ENCODE data around the gene SPHK2.

SPHK2 gene

DNA sequence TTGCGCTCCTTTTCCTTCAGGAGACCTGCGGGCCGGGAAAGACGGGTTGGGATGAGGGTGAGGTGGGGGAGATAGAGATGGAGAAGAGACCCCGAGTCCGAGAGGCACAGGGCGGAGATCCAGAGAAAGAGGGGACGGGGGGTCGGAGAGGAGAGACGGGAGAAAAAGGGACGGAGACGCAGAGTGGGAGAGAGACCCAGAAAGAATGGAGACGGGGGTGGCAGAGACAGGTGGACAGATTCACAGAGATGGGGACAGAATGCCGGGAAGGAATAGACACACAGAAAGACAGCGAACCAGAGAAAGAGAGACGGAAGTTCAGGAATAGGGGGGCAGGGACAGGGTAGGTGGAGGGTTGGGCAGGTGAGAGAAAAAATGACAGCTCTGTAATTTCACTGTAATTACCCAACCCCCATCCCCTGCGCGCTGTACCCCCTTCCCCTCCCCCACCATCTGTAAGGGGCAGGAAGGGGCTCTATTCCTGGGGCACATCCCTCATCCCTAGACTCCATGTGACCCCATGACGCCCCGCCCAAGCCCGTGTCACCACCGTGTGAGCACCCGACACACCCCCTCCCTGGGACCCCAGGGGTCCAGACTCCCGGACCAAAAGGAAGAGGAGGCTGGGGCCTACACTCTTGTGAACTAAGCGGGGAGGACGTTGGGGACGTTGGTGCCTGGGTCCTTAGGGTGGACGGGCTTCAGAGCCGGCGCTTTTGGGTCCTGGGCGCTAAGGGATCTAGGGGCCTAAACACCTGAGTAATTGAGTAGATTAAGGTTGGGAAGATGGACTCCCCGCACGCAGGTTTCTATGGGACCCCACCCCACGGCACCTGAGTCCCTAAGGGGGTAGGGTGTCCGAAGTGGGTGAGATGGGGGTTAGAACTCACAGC, 16.9 kb downstream of the SPHK2 start (continued):
- no peak for TF ChIP-seq ZNF341 (tag by site-specific recombination; IDR thresholded peaks at IDR 0.05; ENCODE audit: low read depth)
- TF ChIP-seq, protein P1, sequence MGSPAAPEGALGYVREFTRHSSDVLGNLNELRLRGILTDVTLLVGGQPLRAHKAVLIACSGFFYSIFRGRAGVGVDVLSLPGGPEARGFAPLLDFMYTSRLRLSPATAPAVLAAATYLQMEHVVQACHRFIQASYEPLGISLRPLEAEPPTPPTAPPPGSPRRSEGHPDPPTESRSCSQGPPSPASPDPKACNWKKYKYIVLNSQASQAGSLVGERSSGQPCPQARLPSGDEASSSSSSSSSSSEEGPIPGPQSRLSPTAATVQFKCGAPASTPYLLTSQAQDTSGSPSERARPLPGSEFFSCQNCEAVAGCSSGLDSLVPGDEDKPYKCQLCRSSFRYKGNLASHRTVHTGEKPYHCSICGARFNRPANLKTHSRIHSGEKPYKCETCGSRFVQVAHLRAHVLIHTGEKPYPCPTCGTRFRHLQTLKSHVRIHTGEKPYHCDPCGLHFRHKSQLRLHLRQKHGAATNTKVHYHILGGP (tag by site-specific recombination; IDR thresholded peaks at IDR 0.05), result no peak
- TF ChIP-seq, protein P2, sequence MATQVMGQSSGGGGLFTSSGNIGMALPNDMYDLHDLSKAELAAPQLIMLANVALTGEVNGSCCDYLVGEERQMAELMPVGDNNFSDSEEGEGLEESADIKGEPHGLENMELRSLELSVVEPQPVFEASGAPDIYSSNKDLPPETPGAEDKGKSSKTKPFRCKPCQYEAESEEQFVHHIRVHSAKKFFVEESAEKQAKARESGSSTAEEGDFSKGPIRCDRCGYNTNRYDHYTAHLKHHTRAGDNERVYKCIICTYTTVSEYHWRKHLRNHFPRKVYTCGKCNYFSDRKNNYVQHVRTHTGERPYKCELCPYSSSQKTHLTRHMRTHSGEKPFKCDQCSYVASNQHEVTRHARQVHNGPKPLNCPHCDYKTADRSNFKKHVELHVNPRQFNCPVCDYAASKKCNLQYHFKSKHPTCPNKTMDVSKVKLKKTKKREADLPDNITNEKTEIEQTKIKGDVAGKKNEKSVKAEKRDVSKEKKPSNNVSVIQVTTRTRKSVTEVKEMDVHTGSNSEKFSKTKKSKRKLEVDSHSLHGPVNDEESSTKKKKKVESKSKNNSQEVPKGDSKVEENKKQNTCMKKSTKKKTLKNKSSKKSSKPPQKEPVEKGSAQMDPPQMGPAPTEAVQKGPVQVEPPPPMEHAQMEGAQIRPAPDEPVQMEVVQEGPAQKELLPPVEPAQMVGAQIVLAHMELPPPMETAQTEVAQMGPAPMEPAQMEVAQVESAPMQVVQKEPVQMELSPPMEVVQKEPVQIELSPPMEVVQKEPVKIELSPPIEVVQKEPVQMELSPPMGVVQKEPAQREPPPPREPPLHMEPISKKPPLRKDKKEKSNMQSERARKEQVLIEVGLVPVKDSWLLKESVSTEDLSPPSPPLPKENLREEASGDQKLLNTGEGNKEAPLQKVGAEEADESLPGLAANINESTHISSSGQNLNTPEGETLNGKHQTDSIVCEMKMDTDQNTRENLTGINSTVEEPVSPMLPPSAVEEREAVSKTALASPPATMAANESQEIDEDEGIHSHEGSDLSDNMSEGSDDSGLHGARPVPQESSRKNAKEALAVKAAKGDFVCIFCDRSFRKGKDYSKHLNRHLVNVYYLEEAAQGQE (tag by site-specific recombination; IDR thresholded peaks at IDR 0.05), result no peak
- no peak for TF ChIP-seq ZNF510 (tag by site-specific recombination; IDR thresholded peaks at IDR 0.05; ENCODE audit: insufficient replicate concordance)
- TF ChIP-seq, protein P3, sequence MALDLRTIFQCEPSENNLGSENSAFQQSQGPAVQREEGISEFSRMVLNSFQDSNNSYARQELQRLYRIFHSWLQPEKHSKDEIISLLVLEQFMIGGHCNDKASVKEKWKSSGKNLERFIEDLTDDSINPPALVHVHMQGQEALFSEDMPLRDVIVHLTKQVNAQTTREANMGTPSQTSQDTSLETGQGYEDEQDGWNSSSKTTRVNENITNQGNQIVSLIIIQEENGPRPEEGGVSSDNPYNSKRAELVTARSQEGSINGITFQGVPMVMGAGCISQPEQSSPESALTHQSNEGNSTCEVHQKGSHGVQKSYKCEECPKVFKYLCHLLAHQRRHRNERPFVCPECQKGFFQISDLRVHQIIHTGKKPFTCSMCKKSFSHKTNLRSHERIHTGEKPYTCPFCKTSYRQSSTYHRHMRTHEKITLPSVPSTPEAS (tag by site-specific recombination; IDR thresholded peaks at IDR 0.05), result no peak
- TF ChIP-seq ZNF221 (tag by site-specific recombination; IDR thresholded peaks at IDR 0.05; ENCODE audit: borderline replicate concordance), result no peak
- TF ChIP-seq, protein P4, sequence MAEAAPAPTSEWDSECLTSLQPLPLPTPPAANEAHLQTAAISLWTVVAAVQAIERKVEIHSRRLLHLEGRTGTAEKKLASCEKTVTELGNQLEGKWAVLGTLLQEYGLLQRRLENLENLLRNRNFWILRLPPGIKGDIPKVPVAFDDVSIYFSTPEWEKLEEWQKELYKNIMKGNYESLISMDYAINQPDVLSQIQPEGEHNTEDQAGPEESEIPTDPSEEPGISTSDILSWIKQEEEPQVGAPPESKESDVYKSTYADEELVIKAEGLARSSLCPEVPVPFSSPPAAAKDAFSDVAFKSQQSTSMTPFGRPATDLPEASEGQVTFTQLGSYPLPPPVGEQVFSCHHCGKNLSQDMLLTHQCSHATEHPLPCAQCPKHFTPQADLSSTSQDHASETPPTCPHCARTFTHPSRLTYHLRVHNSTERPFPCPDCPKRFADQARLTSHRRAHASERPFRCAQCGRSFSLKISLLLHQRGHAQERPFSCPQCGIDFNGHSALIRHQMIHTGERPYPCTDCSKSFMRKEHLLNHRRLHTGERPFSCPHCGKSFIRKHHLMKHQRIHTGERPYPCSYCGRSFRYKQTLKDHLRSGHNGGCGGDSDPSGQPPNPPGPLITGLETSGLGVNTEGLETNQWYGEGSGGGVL (tag by site-specific recombination; IDR thresholded peaks at IDR 0.05), result no peak; the same call in 1 of the 2 replicates
- TF ChIP-seq ZFP3 (tag by site-specific recombination; IDR thresholded peaks at IDR 0.05; ENCODE audit: low read depth), result no peak
- no peak for TF ChIP-seq ZNF521 (tag by site-specific recombination; IDR thresholded peaks at IDR 0.05)
- TF ChIP-seq, protein P5, sequence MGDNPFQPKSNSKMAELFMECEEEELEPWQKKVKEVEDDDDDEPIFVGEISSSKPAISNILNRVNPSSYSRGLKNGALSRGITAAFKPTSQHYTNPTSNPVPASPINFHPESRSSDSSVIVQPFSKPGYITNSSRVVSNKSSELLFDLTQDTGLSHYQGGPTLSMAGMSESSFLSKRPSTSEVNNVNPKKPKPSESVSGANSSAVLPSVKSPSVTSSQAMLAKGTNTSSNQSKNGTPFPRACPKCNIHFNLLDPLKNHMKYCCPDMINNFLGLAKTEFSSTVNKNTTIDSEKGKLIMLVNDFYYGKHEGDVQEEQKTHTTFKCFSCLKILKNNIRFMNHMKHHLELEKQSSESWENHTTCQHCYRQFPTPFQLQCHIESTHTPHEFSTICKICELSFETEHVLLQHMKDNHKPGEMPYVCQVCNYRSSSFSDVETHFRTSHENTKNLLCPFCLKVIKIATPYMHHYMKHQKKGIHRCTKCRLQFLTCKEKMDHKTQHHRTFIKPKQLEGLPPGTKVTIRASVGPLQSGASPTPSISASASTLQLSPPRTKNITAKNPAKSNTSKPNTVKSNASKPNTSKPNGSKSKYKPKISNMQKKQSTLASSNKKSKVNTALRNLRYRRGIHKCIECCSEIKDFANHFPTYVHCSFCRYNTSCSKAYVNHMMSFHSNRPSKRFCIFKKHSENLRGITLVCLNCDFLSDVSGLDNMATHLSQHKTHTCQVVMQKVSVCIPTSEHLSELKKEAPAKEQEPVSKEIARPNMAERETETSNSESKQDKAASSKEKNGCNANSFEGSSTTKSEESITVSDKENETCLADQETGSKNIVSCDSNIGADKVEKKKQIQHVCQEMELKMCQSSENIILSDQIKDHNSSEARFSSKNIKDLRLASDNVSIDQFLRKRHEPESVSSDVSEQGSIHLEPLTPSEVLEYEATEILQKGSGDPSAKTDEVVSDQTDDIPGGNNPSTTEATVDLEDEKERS (tag by site-specific recombination; IDR thresholded peaks at IDR 0.05), result no peak
- no peak for TF ChIP-seq ZNF416 (tag by site-specific recombination; IDR thresholded peaks at IDR 0.05)
- TF ChIP-seq ZNF843 (tag by site-specific recombination; IDR thresholded peaks at IDR 0.05), result no peak
- TF ChIP-seq ZNF621 (tag by site-specific recombination; IDR thresholded peaks at IDR 0.05), result no peak
- TF ChIP-seq ZNF391 (tag by site-specific recombination; IDR thresholded peaks at IDR 0.05; ENCODE audit: borderline replicate concordance, low read depth), result no peak
- TF ChIP-seq ZXDB (tag by site-specific recombination; IDR thresholded peaks at IDR 0.05), result no peak; the same call in 1 of the 2 replicates
- TF ChIP-seq ZNF768 (tag by site-specific recombination; IDR thresholded peaks at IDR 0.05), result no peak
- no peak for TF ChIP-seq ZBTB1 (tag by site-specific recombination; IDR thresholded peaks at IDR 0.05)
- TF ChIP-seq, protein P6, sequence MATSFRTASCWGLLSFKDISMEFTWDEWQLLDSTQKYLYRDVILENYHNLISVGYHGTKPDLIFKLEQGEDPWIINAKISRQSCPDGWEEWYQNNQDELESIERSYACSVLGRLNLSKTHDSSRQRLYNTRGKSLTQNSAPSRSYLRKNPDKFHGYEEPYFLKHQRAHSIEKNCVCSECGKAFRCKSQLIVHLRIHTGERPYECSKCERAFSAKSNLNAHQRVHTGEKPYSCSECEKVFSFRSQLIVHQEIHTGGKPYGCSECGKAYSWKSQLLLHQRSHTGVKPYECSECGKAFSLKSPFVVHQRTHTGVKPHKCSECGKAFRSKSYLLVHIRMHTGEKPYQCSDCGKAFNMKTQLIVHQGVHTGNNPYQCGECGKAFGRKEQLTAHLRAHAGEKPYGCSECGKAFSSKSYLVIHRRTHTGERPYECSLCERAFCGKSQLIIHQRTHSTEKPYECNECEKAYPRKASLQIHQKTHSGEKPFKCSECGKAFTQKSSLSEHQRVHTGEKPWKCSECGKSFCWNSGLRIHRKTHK (tag by site-specific recombination; IDR thresholded peaks at IDR 0.05), result no peak
- no peak for TF ChIP-seq ZNF670 (tag by site-specific recombination; IDR thresholded peaks at IDR 0.05; ENCODE audit: low read depth)
- TF ChIP-seq ZNF140 (tag by site-specific recombination; IDR thresholded peaks at IDR 0.05), result no peak
- TF ChIP-seq ZNF16 (tag by site-specific recombination; IDR thresholded peaks at IDR 0.05; ENCODE audit: low read depth), result no peak
- no peak for TF ChIP-seq ZNF707 (tag by site-specific recombination; IDR thresholded peaks at IDR 0.05)
- TF ChIP-seq, protein P7, sequence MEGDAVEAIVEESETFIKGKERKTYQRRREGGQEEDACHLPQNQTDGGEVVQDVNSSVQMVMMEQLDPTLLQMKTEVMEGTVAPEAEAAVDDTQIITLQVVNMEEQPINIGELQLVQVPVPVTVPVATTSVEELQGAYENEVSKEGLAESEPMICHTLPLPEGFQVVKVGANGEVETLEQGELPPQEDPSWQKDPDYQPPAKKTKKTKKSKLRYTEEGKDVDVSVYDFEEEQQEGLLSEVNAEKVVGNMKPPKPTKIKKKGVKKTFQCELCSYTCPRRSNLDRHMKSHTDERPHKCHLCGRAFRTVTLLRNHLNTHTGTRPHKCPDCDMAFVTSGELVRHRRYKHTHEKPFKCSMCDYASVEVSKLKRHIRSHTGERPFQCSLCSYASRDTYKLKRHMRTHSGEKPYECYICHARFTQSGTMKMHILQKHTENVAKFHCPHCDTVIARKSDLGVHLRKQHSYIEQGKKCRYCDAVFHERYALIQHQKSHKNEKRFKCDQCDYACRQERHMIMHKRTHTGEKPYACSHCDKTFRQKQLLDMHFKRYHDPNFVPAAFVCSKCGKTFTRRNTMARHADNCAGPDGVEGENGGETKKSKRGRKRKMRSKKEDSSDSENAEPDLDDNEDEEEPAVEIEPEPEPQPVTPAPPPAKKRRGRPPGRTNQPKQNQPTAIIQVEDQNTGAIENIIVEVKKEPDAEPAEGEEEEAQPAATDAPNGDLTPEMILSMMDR (tag by site-specific recombination; IDR thresholded peaks at IDR 0.05), result no peak
- no peak for TF ChIP-seq PRDM1 (tag by site-specific recombination; IDR thresholded peaks at IDR 0.05)

All from HEK293 (cell line).